Measurements from ENCODE around the gene R3HCC1L.
"Not testable (repeated sequence)": the region's sequence is repeated elsewhere in the genome, so short reads cannot be mapped to it uniquely, and the experiment has no call there.

Gene R3HCC1L

GRCh38 chr10:98133075-98133752 lies 1.2 kb upstream of the R3HCC1L start:
- not testable (repeated sequence) for DNase-seq

GRCh38 chr10:98134117-98134430 lies 383 bp upstream of the R3HCC1L start:
- no peak for DNase-seq

DNA sequence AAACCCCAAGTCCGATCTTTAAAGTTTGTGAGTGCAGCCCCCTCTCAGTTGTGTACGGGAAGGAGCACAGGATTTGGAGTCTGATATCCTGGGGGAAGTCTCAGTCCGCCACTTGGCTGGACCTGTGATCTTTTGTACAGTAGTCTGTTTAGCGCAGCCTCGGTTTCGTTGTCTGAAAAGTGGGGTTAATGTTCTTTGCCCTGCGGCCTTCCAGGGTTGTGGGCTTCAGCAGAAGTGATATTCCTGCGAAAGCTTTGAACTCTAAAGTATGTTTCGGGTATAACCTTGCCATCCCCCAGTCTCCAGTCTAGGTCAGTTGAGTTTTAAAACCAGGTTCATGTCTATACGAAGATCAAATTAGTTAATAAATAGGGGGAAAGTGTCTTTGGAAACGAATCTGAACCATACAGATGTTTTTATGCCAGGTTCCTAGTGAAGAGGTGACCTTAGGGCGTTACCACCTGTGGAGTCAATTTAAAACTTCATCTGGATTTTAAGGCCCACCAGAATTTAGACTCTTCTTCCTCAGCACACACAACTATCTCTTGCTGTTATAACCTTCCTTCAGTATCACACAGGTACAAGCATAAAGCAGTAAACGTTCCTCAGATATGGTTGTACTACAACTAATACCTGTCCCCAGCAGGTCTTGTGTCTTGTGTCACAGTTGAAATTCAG lies 904 bp downstream of the R3HCC1L start:
- DNase-seq: peak; percentile 2

DNA sequence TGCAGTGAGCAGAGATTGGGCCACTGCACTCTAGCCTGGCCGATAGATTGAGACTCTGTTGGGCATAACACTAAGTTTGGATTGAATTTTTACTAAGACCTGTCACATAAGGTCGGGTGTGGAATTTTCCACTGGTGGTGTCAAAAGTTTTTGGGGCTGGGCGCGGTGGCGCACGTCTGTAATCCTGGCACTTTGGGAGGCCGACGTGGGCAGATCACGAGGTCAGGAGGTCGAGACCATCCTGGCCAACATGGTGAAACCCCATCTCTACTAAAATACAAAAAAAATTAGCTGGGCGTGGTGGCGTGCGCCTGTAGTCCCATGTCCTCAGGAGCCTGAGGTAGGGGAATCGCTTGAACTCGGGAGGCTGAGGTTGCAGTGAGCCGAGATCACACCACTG lies 2.3 kb downstream of the R3HCC1L start:
- not testable (repeated sequence) for DNase-seq

GRCh38 chr10:98138031-98138430 lies 3.6 kb downstream of the R3HCC1L start:
- DNase-seq: no peak

- DNase-seq: no peak
These were observed 5.0 kb downstream of the R3HCC1L start for GRCh38 chr10:98139431-98139830.

DNA sequence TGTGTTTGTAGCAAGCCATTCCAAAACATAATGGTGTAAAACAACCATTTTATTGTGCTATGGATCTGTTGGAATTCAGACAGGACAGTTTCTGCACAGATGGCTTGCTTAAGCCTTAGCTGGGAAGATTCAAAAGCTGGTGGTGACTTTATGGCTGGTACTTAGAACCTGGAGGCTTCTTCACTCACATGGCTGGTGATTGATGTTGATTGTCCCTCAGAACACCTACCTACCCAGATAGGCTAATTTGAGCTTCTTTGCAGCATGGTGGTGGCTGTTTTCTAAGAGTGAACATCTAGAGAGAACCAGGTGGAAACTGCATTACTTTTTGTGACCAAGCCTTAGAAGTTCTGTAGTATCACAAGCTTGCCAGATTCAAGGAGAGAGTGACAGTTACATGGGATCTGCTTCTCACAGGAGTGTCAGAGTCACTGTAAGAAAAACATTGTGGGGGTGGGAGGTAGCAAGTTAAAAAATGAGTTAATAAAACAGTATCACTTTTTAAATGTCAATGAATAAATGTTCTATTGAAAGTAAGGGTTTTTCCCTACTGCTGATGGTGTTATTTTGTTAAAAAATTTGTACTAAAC lies 7.1 kb downstream of the R3HCC1L start:
- no peak for DNase-seq

DNA sequence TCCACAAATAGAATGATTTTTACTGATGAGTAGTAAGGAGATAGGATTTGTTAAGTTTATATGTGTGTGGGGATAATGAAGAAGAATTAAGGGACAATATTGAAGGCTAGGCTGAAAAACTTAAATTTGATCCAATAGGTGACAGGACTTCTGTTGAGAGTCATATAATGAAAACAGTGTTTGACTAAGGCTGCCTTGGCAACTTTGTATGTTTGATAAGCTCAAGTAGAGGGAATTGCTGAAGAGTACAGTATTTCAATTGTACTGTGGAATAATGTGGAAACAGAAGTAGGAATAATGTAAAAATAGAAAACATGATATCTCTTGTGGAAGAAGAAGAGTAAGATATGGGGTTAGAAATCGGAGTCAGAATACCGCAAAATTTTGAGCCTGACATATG lies 10.5 kb downstream of the R3HCC1L start:
- no peak for DNase-seq

- DNase-seq: no peak
These were observed 15.4 kb downstream of the R3HCC1L start for GRCh38 chr10:98149858-98150257.

- no peak for DNase-seq
These were observed 16.1 kb downstream of the R3HCC1L start for GRCh38 chr10:98150544-98150943.

- DNase-seq: not testable (repeated sequence)
These were observed 18.3 kb downstream of the R3HCC1L start for GRCh38 chr10:98152778-98153177.

- DNase-seq: not testable (repeated sequence)
These were observed 18.9 kb downstream of the R3HCC1L start for GRCh38 chr10:98153213-98153958.

DNA sequence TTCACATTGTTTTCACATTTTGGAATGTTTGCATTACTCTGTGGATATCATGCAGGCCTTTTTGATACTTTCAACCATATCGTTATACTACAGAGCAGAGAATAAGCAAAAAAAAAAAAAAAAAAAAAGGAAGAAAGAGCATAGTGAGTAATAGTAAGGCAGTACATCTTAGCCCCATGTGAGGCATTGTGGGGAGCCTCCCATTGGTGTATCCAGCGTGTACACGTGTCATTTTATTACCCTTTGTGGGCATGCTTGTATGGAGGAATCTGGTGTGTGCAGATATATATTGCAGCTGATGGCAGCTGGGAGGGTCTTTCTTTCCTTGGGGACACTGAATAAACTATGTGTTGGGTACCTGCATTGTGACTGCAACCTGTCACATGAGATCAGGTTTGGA lies 19.6 kb downstream of the R3HCC1L start:
- no peak for DNase-seq

GRCh38 chr10:98158576-98158975 lies 24.1 kb downstream of the R3HCC1L start:
- DNase-seq: no peak

- DNase-seq: no peak
These were observed 29.5 kb downstream of the R3HCC1L start for GRCh38 chr10:98163941-98164340.

DNA sequence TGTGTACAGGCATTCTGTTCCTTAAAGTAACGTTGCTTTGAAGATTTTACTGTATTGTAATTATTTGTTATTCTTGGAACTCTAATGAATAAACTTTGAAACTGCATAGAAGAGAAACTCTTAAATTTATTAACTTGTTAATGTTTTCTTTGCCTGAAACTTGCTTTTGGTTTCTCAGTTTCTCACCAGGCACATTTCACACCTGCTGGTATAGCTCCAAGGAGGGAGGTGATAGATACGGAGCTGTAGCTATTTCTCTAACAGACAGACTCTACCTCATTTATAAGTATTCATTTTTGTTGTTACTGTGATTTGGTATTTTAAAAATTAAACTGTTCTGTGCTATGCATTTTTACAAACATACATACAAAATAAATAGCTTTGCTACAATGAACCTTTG lies 32.7 kb downstream of the R3HCC1L start:
- DNase-seq: no peak

DNA sequence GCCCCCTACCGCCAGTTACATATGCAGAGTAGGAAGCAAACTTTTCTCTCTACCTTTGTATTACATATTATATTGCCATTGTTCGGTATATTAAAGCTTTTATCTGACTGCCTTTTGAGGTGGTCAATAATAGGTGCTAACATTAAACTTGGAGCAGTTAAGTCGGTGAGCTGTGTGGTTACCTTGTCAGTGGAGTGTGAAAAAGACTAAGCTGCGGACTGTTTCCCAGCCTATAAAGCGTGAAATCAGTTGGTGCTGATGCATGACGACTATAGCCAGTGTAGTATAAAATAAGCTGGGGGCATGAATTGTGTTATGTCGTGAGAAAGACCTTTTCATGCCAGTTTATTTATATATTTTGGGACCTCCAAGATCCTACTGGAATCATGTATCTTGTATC lies 33.7 kb downstream of the R3HCC1L start:
- DNase-seq: no peak

DNA sequence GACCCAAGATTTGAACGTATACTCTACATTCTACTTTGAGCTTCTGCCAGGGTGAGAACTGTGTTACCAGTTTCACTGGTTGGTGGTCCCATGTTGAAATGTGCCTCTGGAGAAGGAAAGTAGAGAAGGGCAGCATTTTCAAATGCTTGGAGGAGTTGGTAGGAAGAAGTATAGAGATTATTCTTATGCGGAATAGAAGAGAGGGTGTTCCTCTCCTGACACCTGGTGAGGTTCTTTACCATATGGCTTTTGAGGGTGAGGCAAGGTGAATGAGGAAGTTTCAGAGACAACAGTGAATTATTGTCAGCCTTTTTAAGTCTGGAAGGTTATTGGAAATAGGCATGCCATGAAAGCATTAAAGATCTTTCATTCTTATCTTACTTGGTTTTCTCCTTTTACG lies 34.3 kb downstream of the R3HCC1L start:
- DNase-seq: no peak

- no peak for DNase-seq
These were observed 34.9 kb downstream of the R3HCC1L start for GRCh38 chr10:98169379-98169778.

DNA sequence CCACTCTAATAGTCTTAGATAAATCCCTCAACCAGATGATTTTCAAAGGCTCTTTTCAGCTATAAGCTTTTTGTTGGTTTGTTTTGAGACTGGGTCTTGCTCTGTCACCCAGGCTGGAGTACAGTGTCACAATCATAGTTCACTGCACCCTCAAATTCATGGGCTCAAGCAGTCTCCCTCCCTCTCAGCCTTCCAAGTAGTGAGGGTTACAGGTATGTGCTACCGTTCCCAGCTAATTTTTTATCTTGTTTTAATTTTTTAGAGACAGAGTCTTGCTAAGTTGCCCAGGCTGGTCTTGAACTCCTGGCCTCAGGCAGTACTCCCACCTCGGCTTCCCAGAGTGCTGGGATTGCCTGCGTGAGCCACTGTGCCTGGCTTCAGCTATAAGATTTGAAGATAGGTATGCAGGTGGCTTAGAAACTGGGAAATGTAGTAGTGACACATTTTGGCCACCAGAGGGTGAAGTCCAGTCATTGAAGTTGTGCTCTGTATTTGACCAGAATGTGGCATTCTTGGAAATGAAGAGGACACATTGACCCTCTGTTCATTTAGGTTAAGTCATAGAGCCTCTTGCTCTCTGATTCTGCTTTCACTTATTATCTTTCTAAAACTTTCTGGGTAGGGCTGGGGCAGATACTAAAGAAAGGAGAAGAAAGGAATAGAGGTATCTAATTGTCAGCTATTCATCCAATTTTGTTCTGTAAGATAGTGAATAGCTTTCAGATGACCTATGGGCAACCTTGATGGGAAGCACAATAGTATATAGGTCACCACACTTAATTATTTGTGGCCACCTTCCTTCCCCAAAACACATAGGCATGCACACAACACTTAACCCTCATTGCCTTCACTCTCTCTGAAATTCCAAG lies 36.0 kb downstream of the R3HCC1L start:
- no peak for DNase-seq

DNA sequence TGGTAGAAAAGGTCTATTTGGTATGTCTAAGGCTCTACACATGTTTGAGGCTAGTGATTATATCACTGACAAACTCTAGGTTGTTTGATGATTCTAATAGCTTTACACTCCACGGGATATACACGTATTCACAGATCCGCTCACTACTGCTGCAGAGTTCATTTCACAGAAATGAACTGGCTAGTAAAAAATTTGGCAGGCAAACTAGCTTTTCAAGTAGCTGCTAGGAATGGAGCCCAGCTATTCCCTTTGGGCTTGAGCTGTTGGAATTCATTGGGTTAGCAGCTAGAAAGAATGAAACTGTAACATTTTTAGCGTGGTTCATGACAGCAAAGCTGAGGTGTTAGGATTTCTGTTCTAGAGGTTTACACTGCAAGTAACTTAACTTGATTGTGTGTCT lies 37.6 kb downstream of the R3HCC1L start:
- DNase-seq: no peak

DNA sequence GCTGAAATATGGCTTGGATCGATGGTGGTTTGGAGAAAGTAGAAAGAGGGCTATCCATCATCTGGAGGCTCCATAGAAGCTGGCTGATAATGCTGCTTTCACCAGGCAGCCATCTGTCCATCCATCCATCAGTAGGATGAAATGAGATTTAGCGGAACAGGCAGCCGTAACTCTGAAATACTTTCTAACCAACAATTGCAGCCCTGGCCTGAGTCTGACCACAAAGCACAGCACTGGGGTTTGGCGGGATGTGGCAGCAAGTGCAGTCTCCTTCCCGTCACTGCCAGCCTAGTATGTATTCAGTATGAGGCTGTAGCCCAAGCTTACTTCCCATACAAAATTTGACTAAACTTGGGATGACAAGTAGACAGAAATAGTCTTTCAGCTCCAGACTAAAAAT lies 38.0 kb downstream of the R3HCC1L start:
- no peak for DNase-seq

- no peak for DNase-seq
These were observed 38.8 kb downstream of the R3HCC1L start for GRCh38 chr10:98173260-98173659.

Measured in NCI-H345 (cell line).